Measurements from ENCODE around the gene PCCA.

- TF ChIP-seq POLR2AphosphoS5 (IDR thresholded peaks at IDR 0.05) (no peak), POLR2A (IDR thresholded peaks at IDR 0.05) (no peak)
Observed at GRCh38 chr13:100503622-100504021, 414.7 kb downstream of the PCCA start.

All from prostate gland (tissue), 1 donor.